HG02870 (cell line): ENCODE measurements around the gene M6PR.
"Not testable (repeated sequence)": the region's sequence is repeated elsewhere in the genome, so short reads cannot be mapped to it uniquely, and the experiment has no call there.

Experiments used
- ATAC-seq: cut with Tn5 transposase; IDR thresholded peaks from one replicate; pipeline ENCODE4 v1.9.1; 2021; ENCODE audit warnings: mild to moderate bottlenecking, moderate library complexity; ENCODE audit not compliant: unreplicated experiment

The M6PR gene

DNA sequence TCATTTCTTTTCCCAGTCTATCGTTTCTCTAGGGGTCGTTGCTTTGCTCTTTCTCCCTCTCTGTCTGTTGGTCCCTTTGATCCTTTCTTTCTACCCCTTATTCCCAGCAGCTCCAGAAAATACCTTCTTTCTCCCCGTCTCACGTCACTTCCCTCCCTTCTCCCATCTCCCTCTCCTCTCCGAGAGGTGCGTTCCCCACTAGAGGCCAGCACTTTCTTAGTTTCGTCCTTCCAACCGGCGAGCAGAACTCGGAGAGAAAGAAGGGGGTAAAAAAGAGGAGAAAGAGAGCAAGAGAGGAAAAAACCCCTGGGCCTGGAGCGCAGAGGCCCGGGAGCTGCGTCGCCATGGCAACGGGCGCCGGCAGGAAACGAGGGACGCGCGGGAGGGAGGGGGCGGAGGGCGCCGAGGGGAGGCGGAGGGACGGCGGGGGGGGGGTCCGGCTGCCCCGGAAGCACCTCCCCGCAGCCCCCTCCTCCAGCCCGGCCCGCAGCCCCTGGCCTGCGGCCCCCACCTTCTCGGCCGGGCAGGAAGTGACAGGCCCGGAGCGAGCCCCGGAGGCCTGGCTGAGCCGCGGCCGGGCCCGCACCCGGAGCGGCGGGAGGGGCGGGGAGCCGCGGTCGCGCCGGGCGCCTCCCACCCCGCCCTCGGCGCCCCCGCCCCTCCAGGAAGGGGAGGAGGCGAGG, 35.3 kb downstream of the M6PR start, which contains the start of gene PHC1:
Gene PHC1 (plus strand): TSS at position 477 of the 683 bp plus-strand sequence. CDS start 3,169 bp downstream, outside the sequence.
- ATAC-seq: peak; percentile 62

DNA sequence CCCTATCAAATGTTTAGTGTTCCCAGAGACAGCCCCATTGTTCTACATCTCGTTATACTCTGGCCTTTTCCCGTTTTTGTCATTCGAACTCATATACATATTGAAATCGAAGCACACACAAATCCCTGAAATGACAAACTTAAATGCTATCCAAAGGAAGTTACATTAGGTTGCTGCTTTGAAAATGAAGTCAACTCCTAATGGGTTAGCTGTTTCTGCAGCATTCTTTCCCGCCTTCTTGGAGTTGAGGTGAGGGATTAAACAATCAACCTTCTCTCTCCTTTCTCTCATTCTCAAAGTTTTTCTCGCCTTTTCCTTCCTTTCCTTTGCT, 35.8 kb downstream of the M6PR start:
- no peak for ATAC-seq

GRCh38 chr12:8912914-8913313, 36.5 kb downstream of the M6PR start:
- ATAC-seq: no peak

DNA sequence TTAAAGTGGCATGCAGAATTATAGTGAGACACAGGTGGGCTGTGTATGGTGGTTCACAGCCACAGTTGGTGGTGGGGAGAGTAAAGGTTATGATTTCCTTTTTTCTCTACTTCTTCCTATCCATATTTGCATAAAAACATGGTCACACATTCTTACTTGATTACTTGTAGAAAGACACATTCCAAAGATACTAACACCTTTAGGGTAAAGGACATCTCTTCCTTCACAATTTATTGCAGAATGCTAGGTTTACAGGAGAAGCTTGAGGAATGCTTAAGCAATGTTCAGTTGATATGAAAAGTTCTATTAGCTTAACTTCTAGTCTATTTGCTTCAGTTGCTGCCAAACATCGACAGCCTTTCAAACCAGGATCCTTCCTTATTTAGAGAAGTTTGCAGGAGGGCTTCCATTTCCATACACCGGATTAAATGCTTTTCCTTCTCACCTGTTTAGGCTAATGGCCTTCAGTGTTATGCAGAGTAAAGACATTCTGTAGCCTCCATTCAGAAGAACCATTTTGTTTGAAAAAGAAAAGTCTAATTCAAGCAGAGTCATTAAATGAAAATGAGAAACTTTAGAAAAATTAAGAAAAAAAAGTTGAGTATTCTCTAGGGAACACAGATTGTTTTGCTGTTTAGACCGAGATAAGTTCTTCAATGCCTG, 37.7 kb downstream of the M6PR start:
- ATAC-seq: no peak

GRCh38 chr12:8909752-8910151, 39.7 kb downstream of the M6PR start:
- no peak for ATAC-seq

DNA sequence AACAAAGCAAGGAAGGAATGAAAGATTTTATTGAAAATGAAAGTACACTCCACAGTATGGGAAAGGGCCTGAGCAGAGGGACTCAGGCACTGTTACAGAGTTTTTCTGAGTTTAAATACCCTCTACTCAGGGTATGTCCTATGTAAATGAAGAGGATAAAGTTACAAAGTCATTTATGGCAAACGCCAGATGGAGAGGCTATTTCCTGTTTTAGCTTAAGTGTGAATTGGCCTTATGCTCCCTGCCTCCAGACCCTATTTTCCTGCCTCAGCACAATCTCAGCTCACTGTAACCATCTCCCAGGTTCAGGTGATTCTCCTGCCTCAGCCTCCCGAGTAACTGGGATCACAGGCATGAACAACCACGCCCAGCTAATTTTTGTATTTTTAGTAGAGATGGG, 41.9 kb downstream of the M6PR start:
- no peak for ATAC-seq

- no peak for ATAC-seq
Observed at GRCh38 chr12:8906266-8907180, 42.9 kb downstream of the M6PR start.

- no peak for ATAC-seq
Observed at GRCh38 chr12:8905546-8905945, 43.9 kb downstream of the M6PR start.

- ATAC-seq: no peak
Observed at GRCh38 chr12:8904665-8905064, 44.8 kb downstream of the M6PR start.

DNA sequence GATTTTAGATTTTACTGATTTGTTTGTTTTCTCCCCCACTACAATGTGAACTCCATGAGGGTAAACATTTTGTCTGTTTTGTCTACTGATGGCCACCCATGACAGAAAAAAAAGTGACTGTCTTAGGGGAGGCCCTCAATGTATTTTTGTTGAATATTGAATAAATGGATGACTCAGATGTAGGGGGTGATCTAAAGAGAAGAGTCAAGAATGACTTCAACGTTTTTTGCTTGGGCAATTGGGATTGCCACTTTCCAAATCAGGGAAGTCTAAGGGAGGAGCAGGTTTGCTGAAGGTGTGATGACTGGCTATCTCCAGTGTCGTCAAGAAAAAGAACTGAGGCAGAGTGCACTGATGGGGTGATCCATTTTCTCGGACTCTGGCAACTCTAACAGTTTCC, 45.8 kb downstream of the M6PR start:
- no peak for ATAC-seq

DNA sequence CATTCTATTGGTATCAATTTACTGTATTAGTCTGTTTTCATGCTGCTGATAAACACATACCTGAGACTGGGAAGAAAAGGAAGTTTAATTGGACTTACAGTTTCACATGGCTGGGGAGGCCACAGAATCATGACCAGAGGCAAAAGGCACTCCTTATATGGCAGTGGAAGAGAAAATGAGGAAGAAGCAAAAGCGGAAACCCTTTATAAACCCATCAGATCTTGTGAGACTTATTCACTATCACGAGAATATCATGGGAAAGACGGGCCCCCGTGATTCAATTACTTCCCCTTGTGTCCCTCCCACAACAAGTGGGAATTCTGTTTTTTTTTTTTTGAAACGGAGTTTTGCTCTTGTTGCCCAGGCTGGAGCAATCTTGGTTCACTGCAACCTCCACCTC, 46.7 kb downstream of the M6PR start:
- ATAC-seq: not testable (repeated sequence)

- no peak for ATAC-seq
Observed at GRCh38 chr12:8899830-8900229, 49.6 kb downstream of the M6PR start.

GRCh38 chr12:8897081-8897480, 52.4 kb downstream of the M6PR start:
- ATAC-seq: no peak

DNA sequence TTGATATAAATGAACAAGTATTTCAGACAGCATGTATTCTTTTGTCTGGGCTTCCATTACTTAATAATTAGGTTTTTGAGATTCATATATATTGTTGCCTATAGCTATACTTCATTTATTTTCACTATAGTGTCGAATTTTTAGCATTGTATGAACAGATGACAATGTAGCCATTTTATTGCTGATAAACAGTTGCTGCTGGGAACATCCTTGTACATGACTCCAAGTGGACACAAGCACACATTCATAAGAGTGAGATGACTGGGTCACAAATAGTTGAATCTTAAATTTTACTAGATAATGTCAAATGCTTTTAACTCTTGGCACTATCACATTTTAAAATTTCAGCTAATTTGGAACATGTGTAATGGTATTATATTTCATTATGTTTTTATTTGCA, 54.5 kb downstream of the M6PR start:
- ATAC-seq: no peak

DNA sequence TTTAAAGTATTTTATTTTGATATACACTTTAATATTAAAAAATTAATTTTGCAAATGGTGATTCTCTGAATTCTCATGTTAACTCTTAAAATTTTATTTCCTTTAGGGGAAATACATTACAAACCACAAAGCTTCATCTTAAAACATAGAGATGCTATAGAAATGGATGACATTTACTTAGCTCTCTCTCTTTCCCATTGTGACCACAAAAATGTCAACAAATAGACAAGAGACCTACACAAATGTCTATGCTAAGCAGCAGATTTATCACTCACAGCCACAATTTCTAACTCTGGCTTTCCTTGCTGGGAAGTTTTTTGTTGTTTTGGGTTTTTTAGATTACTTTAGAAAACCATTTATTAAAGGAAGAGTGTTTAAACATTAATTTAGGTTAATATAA, 55.1 kb downstream of the M6PR start:
- no peak for ATAC-seq

DNA sequence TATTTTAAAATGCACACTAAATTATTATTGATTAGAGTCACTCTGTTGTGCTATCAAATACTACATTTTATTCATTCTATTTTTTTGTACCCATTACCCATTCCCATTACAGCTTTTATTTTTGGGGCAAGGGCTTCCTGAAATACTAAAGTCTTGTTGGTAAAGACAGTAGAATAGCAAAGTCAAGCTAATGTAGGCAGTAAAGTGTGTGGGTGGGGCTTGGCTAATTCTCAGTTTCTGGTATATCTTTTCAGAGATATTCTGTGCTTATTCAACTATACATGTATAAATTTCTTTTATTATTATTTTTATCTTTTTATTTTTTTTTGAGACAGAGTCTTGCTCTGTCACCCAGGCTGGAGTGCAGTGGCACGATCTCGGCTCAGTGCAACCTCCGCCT, 57.5 kb downstream of the M6PR start:
- ATAC-seq: no peak
